HL-60 (cell line): ENCODE results near the gene DENND5A.
"Not testable (repeated sequence)": the region's sequence is repeated elsewhere in the genome, so short reads cannot be mapped to it uniquely, and the experiment has no call there.

Source experiments
- CTCF ChIP-seq: IDR thresholded peaks from one replicate; pipeline ENCODE4 v1.5.1; 2011; ENCODE audit warnings: low read length, control low read depth, inconsistent platforms; ENCODE audit not compliant: insufficient read depth
- GABPA ChIP-seq: IDR thresholded peaks from 2 replicates; pipeline ENCODE4 v1.6.1; 2012; ENCODE audit warnings: low read depth
- POLR2AphosphoS5 ChIP-seq: IDR thresholded peaks from 2 replicates; pipeline ENCODE4 v1.6.1; 2012; ENCODE audit warnings: low read depth
- REST ChIP-seq: IDR thresholded peaks from 2 replicates; pipeline ENCODE4 v1.6.1; 2012; ENCODE audit warnings: low read depth; ENCODE audit not compliant: insufficient replicate concordance
- SPI1 ChIP-seq: IDR thresholded peaks from 2 replicates; pipeline ENCODE4 v1.6.1; 2012; ENCODE audit warnings: low read depth, mild to moderate bottlenecking, borderline replicate concordance

GRCh38 chr11:9220853-9221252 lies 44.3 kb downstream of the DENND5A start:
- TF ChIP-seq GABPA, CTCF, POLR2AphosphoS5, SPI1, REST: not testable (repeated sequence)
